HG03571 (cell line): ENCODE measurements around the gene KCNG3.

Experiments used
- ATAC-seq: cut with Tn5 transposase; IDR thresholded peaks from one replicate; pipeline ENCODE4 v1.9.1; 2021; ENCODE audit not compliant: unreplicated experiment

KCNG3 gene

GRCh38 chr2:42488297-42488696 is 5.5 kb downstream of the KCNG3 start:
- no peak for ATAC-seq

- no peak for ATAC-seq
Measured at GRCh38 chr2:42486145-42486906, 7.5 kb downstream of the KCNG3 start.

DNA sequence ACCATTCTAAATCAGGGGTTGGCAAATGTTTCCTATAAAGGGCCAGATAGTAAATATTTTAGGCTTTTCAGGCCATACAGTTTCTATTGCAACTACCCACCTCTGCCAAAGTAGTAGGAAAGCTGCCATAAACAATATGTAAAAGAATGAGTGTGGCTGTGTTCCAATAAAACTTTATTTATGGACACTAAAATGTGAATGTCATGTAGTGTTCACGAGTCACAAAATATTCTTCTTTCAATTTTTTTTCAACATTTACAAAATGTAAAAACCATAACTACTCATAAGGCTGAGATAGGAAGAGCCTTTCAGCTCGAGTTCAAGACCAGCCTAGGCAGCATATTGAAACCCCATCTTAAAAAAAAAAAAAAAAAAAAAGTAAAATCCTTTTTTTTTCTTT is 13.4 kb downstream of the KCNG3 start:
- no peak for ATAC-seq

DNA sequence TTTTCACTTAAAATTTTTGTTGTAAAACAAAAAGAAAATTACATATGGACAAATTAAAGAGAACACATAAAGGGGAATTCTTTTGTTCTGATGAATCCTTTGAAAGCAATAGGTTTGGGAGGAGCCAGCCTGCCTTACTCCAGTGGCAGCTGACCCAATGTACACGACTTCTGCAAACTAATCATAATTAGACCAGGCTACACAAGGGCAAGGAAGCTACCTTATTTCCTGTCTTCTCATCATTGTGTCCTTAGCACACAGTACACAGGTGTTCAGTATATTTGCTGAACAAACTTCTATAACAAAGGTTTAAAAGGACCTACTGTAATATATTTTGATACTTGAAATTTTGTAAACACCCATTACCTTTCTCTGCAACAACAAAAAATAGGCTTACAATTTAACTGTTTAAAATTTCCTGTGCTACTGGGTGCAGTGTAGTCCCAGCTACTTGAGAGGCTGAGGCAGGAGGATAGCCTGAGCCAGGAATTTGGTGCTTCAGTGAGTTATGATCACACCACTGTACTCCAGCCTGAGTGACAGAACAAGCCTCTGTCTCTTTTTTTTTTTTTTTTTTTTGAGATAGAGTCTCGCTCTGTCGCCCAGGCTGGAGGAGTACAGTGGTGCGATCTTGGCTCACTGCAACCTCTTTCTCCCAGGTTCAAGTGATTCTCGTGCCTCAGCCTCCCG is 18.9 kb downstream of the KCNG3 start:
- no peak for ATAC-seq

GRCh38 chr2:42470706-42471105 is 23.1 kb downstream of the KCNG3 start:
- no peak for ATAC-seq

- no peak for ATAC-seq
Measured at GRCh38 chr2:42464631-42465030, 29.2 kb downstream of the KCNG3 start.

GRCh38 chr2:42463570-42463969 is 30.2 kb downstream of the KCNG3 start:
- ATAC-seq = no peak

DNA sequence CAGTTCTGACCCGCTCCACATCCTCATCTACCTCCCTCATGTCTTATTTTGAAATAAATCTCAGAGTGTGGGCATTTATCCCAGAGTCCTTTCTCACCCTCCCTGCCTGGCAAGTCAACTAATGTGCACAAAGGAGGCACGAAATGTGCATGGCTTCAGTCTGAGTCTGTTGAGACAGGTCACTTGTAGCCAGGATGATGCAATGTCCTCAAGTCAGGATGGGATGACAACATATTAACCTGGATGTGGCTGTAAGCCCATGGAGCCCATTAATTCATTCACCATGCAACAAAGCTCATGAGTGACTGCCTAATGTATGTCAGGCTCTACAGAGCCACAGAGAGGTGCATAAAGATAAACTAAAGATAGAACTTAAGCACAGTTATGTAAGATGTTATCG is 34.5 kb downstream of the KCNG3 start:
- ATAC-seq = no peak

GRCh38 chr2:42458396-42458795 is 35.4 kb downstream of the KCNG3 start:
- no peak for ATAC-seq

GRCh38 chr2:42457011-42457410 is 36.8 kb downstream of the KCNG3 start:
- no peak for ATAC-seq

- no peak for ATAC-seq
Measured at GRCh38 chr2:42456126-42456839, 37.5 kb downstream of the KCNG3 start.

- no peak for ATAC-seq
Measured at GRCh38 chr2:42452545-42452944, 41.2 kb downstream of the KCNG3 start.

GRCh38 chr2:42450136-42450535 is 43.6 kb downstream of the KCNG3 start:
- ATAC-seq = no peak

- no peak for ATAC-seq
Measured at GRCh38 chr2:42449163-42450087, 44.4 kb downstream of the KCNG3 start.

GRCh38 chr2:42448163-42448562 is 45.6 kb downstream of the KCNG3 start:
- no peak for ATAC-seq

DNA sequence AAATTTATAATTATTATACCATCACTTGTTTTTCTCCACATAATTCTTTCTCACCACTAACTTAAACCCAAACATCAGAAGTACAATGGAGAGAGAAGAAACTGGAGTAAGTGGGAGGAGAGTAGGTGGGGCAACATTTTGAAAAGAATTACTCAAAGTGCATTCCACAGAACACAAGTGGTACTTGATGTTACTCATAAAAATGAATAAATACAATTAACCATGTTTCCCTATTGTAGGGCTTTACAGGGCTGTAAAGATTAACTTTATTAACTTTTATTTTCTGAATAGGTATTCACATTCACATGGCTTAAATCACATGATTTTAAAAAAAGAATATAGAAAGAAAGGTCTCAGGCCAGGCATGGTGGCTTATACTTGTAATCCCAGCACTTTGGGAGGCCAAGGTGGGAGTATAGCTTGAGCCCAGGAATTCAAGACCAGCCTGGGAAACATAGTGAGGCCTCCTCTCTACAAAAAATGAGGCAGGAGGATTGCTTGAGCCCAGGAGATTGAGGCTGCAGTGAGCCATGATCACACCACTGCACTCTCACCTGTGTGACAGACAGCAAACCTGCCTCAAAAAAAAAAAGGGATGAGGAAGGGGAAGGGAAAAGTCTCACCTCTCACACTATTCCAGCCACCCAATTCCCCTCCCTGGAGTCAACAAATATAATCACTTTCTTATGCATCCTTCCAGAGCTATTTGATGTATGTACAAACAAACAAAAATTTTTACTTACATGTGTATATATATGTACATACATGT is 47.1 kb downstream of the KCNG3 start:
- no peak for ATAC-seq

- no peak for ATAC-seq
Measured at GRCh38 chr2:42443718-42444399, 49.9 kb downstream of the KCNG3 start.

DNA sequence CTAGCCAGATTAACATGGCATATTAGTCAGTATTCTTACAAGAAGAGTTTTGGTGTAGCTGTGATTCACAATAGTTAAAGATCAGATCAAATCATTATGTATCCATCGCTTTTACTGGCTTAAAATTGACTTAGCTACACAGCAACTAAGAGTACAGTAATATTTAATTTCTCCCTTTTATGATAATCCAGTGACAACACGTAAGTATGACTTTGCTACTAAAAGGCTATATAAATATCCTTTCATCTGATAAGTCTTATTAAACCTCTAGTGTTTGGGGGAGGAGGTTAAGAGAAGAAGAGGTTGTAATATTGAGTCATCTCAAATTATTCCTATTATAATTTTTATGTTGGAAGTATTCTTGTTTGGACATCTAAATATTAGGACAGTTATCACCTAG is 51.0 kb downstream of the KCNG3 start:
- no peak for ATAC-seq

DNA sequence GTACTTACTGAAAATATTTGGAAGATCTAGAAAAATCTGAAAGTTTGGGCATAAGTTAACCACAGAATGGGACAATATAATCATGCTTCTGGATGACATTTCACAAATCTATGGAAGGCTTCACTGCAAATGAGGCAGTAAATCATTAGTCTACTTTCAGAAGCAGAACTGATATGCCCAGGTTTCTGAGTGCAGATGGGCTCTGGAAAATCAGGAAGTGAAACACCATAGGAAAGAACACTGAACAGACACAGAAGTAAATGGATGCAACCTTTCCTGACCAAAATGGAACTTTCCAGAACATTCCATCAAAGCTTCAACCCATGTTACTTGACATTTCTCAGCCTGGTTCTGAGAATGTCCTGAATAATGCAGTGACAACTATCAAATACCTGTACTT is 55.1 kb downstream of the KCNG3 start:
- ATAC-seq = no peak

DNA sequence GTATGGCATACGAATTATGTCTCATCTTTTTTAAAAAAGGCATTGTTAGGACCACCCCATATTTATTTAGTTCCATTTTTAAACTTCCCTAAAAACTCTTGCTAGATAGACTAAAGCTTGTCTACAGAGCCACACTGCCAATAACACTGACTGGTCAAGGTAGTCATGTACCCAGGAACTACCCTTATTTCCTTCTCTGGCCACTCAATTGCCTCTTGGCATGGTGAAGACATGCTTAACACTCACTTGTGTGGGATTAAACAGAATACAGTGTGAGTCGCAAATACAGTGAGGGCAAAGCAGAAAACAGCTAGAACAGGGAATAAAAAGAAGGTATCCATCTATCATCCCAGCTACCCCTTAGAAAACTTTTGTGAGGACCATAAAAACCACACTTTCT is 57.4 kb downstream of the KCNG3 start:
- ATAC-seq = no peak
